IPS-15b (cell line): Measurements from ENCODE around the gene VWA3B.

Experiments
- H3K27me3 ChIP-seq: one replicate; pipeline ENCODE4 v1.6.1; 2013; ENCODE audit warnings: low read length; ENCODE audit not compliant: control insufficient read depth, insufficient read depth
- H3K36me3 ChIP-seq: one replicate; pipeline ENCODE4 v1.6.1; 2013; ENCODE audit warnings: low read length; ENCODE audit not compliant: control insufficient read depth, insufficient read depth
- H3K4me1 ChIP-seq: one replicate; pipeline ENCODE4 v1.6.1; 2013; ENCODE audit warnings: mild to moderate bottlenecking, low read length; ENCODE audit not compliant: control insufficient read depth, insufficient read depth
- H3K4me3 ChIP-seq: one replicate; pipeline ENCODE4 v1.5.1; 2013; ENCODE audit warnings: low read depth, low read length
- H3K9ac ChIP-seq: one replicate; pipeline ENCODE4 v1.6.1; 2013; ENCODE audit warnings: low read depth, mild to moderate bottlenecking, low read length
- H3K9me3 ChIP-seq: one replicate; pipeline ENCODE4 v1.6.1; 2013; ENCODE audit warnings: mild to moderate bottlenecking, low read length; ENCODE audit not compliant: control insufficient read depth, insufficient read depth

VWA3B gene

GRCh38 chr2:98359986-98360385, 273.0 kb downstream of the VWA3B start:
- Histone ChIP-seq H3K4me3 (no peak overlapping the region), H3K36me3 (no peaks in the 10 kb centered on the region), H3K9me3 (no peaks in the 10 kb centered on the region), H3K9ac (no peak overlapping the region), H3K27me3 (peaks cover 5% of the 10 kb centered on the region), H3K4me1 (no peaks in the 10 kb centered on the region)
